ENCODE data around the gene NXN. TPM values are rescaled to one million over a fixed set of nuclear protein-coding genes. Genes with fewer than 3 reads are reported as not detected.

NXN gene
- total RNA-seq (2014; rRNA removed) (20.8 and 25.6 TPM in 2 replicates), Bru-seq, nascent RNA (percentile 42 among the genes with signal in this experiment), BruChase-seq, experiment 1, labeled RNA remaining after a 6-hour chase (percentile 45 among the genes with signal in this experiment), BruChase-seq, experiment 2, labeled RNA remaining after a 2-hour chase (percentile 44 among the genes with signal in this experiment)
- long read RNA-seq, transcript NXN-201 (8 exons, 3,036 nt): major isoform, 14 of 28 reads
- long read RNA-seq, partial matches to known transcripts: 2 of 28 reads
- long read RNA-seq, other reads (novel, unspliced or antisense): 10 of 28 reads

DNA sequence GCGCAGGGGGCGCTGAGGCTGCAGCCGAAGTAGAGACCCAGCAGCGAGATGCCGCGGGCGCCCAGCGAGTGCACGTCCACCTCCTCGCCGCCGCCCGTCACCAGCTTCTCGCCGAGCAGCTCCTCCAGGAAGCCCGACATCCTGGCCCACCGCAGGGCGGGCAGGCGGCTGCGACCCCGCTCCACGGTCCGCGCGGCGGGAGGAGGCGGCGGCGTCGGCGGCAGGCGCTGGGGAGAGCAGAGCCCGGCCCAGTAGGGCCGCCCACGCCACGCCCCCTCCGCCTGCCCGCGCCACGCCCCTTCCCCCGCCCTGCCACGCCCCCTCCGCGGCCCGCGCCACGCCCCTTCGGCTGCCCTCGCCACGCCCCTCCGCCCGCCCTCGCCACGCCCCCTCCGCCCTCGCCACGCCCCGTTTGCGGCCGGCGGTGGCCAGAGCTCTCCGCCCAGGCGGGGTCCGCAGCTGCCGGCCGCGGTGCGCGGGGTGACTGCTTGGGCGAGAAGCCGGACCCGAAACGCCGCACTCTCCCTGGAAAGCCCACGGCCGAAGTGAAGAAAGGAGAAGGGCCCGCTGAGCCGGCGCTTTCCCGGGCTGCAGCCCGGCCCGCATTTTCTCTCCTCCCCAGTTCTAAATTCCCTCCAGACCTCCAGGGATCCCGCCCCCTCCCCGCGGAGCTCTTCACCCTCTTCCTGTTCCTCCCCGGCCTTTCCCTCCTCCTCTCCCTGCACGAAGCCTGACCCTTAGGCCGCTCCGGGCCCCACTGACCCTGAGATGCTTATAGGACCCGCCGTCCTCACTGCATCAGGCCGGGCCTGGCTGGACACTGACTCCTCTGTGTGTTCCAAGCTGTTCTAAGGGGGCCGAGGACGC, at the start of gene NXN:
Gene NXN, minus strand, starts transcription at position 238 of the 867 bp plus-strand sequence.
- H3F3A ChIP-seq (ENCODE audit: low read length, unreplicated experiment): no peaks in the 10 kb centered on the region
- peak within 1 kb of the TSS; percentile 22; the same call in 1 of the 2 replicates for H3K27ac ChIP-seq (ENCODE audit: low read length)
- H3K4me1 ChIP-seq (ENCODE audit: insufficient read depth, low read length): peaks cover 11% of the 10 kb centered on the region; the same call in 1 of the 2 replicates
- no TSS peak for BruUV-seq (replicated peaks)
- ChIA-PET POLR2A (ENCODE audit: unreplicated experiment) (interaction anchor here (0.6 to 0.7 kb wide), 2 partner anchors 17 to 47 kb away, joined by 4 to 11 read pairs; no protein-coding TSS in a partner anchor), CTCF (interaction anchor here (0.6 to 1.6 kb wide), 9 partner anchors 17 to 570 kb away, joined by 3 to 13 read pairs (median 5); partner anchors contain the start of gene TIMM22)
- H3K4me3 ChIP-seq (ENCODE audit: low read length): peak within 1 kb of the TSS; percentile 79
- peak; percentile 78 for ATAC-seq
- peak within 1 kb of the TSS; percentile 90 for H3K4me2 ChIP-seq (ENCODE audit: low read length)
- H3K79me2 ChIP-seq (ENCODE audit: low read length): peaks cover 40% of the 10 kb centered on the region
- H3K36me3 ChIP-seq (ENCODE audit: low read depth, low read length): no peaks in the 10 kb centered on the region
- peak within 1 kb of the TSS; percentile 75 for H2AFZ ChIP-seq (ENCODE audit: low read length)
- DNase-seq: peak; percentile 51
- H3K9me2 ChIP-seq (replicated peaks; ENCODE audit: low read length): no peaks in the 10 kb centered on the region
- TF ChIP-seq EZH2 (IDR thresholded peaks at IDR 0.05; ENCODE audit: low read length, unreplicated experiment) (no peak), CTCF (conservative IDR thresholded peaks at IDR 0.05; ENCODE audit: low read depth, low read length) (no peak), EZH2phosphoT487 (IDR thresholded peaks at IDR 0.05; ENCODE audit: borderline replicate concordance, low read length) (no peak)
- no peaks in the 10 kb centered on the region for H4K20me1 ChIP-seq (ENCODE audit: low read length)
- no peaks in the 10 kb centered on the region for H3K27me3 ChIP-seq (ENCODE audit: low read length)
- H3K9ac ChIP-seq (ENCODE audit: low read length): peak within 1 kb of the TSS; percentile 73
- intact Hi-C loops (cut with micrococcal nuclease): loop anchor here (10.0 kb wide), 1 partner anchor 55 kb away; no protein-coding TSS in a partner anchor
- H3K9me3 ChIP-seq (ENCODE audit: low read length): no peaks in the 10 kb centered on the region

GRCh38 chr17:1027044-1027443, 47.5 kb upstream of the NXN start:
- Histone ChIP-seq H3K4me1 (ENCODE audit: insufficient read depth, low read length) (no peaks in the 10 kb centered on the region), H3K9ac (ENCODE audit: low read length) (no peak overlapping the region), H2AFZ (ENCODE audit: low read length) (no peak overlapping the region), H3K4me3 (ENCODE audit: low read length) (no peak overlapping the region), H3K36me3 (ENCODE audit: low read depth, low read length) (no peaks in the 10 kb centered on the region), H3F3A (ENCODE audit: low read length, unreplicated experiment) (no peaks in the 10 kb centered on the region), H3K9me2 (replicated peaks; ENCODE audit: low read length) (no peaks in the 10 kb centered on the region), H3K79me2 (ENCODE audit: low read length) (no peaks in the 10 kb centered on the region), H3K9me3 (ENCODE audit: low read length) (no peaks in the 10 kb centered on the region), H3K4me2 (ENCODE audit: low read length) (no peak overlapping the region), H4K20me1 (ENCODE audit: low read length) (no peaks in the 10 kb centered on the region), H3K27me3 (ENCODE audit: low read length) (no peaks in the 10 kb centered on the region), H3K27ac (ENCODE audit: low read length) (no peak overlapping the region)
- no peak for ATAC-seq
- POLR2A ChIA-PET (ENCODE audit: unreplicated experiment): no interaction called here
- intact Hi-C loops (cut with micrococcal nuclease): no loop called here
- TF ChIP-seq EZH2phosphoT487 (IDR thresholded peaks at IDR 0.05; ENCODE audit: borderline replicate concordance, low read length) (no peak), CTCF (conservative IDR thresholded peaks at IDR 0.05; ENCODE audit: low read depth, low read length) (no peak), EZH2 (IDR thresholded peaks at IDR 0.05; ENCODE audit: low read length, unreplicated experiment) (no peak)
- CTCF ChIA-PET: no interaction called here
- no peak for DNase-seq
- BruUV-seq (replicated peaks): no TSS peak
